ENCODE measurements around the gene CCDC142.

DNA sequence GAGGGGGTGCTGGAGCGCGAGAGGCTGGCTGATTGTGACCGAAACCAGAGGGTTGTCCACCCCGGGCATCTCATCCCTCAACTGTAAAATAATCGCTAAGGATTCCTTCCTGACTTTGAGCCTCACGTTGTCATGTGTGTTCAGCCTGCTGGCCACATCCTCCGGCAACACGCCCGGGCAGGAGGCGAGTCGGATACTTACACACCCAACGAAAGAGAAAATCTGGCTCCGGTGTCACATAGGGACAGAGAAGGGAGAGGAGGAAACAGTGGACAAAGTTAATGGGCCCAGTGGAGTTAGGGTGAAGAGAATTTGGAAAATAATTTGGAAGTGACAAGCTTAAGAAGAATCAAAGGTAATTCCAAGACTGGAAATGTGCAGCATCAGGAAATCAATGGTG, 33.9 kb upstream of the CCDC142 start:
- TF ChIP-seq ZFX (IDR thresholded peaks at IDR 0.05): no peak
- TF ChIP-seq, protein P1, sequence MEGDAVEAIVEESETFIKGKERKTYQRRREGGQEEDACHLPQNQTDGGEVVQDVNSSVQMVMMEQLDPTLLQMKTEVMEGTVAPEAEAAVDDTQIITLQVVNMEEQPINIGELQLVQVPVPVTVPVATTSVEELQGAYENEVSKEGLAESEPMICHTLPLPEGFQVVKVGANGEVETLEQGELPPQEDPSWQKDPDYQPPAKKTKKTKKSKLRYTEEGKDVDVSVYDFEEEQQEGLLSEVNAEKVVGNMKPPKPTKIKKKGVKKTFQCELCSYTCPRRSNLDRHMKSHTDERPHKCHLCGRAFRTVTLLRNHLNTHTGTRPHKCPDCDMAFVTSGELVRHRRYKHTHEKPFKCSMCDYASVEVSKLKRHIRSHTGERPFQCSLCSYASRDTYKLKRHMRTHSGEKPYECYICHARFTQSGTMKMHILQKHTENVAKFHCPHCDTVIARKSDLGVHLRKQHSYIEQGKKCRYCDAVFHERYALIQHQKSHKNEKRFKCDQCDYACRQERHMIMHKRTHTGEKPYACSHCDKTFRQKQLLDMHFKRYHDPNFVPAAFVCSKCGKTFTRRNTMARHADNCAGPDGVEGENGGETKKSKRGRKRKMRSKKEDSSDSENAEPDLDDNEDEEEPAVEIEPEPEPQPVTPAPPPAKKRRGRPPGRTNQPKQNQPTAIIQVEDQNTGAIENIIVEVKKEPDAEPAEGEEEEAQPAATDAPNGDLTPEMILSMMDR (conservative IDR thresholded peaks at IDR 0.05): no peak

Data from C4-2B (cell line).